ENCODE results near the gene TFF2. TPM values are rescaled to one million over a fixed set of nuclear protein-coding genes. Genes with fewer than 3 reads are reported as not detected.

The TFF2 gene
- total RNA-seq, 1 experiment from 2014 or later = 1.1 TPM

DNA sequence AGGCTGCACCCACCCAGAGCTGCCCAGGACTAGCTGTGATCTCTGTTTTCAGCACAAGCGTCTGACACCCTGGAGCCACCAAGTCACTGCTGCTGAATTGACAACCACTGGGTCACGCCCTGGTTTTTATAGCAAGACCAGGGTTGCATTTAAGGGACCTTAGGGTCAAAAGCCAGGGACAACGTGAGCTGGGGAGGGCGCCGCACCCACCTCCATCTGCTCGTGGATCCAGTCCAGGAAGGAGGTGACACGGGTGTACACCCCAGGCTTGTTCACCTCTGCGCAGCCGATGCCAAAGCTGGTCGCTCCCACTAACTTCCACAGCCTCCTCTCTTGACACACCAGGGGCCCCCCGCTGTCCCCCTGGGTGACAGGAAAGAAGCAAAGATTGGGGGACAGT lies 24.7 kb upstream of the TFF2 start:
- TF ChIP-seq, protein P1, sequence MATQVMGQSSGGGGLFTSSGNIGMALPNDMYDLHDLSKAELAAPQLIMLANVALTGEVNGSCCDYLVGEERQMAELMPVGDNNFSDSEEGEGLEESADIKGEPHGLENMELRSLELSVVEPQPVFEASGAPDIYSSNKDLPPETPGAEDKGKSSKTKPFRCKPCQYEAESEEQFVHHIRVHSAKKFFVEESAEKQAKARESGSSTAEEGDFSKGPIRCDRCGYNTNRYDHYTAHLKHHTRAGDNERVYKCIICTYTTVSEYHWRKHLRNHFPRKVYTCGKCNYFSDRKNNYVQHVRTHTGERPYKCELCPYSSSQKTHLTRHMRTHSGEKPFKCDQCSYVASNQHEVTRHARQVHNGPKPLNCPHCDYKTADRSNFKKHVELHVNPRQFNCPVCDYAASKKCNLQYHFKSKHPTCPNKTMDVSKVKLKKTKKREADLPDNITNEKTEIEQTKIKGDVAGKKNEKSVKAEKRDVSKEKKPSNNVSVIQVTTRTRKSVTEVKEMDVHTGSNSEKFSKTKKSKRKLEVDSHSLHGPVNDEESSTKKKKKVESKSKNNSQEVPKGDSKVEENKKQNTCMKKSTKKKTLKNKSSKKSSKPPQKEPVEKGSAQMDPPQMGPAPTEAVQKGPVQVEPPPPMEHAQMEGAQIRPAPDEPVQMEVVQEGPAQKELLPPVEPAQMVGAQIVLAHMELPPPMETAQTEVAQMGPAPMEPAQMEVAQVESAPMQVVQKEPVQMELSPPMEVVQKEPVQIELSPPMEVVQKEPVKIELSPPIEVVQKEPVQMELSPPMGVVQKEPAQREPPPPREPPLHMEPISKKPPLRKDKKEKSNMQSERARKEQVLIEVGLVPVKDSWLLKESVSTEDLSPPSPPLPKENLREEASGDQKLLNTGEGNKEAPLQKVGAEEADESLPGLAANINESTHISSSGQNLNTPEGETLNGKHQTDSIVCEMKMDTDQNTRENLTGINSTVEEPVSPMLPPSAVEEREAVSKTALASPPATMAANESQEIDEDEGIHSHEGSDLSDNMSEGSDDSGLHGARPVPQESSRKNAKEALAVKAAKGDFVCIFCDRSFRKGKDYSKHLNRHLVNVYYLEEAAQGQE (IDR thresholded peaks at IDR 0.05; ENCODE audit: insufficient read depth in 1 of 2, low read depth in 2 of 2, low read length in 1 of 2) = no peak
- no peak for TF ChIP-seq POLR2AphosphoS5 (IDR thresholded peaks at IDR 0.05; ENCODE audit: low read depth, low read length)
- in situ Hi-C loops (cut with HindIII; ENCODE audit: low pct_unique_long_range_greater_than_20kb, low sequenced_read_pairs) (no loop called here), intact Hi-C loops (cut with micrococcal nuclease; ENCODE audit: unreplicated experiment) (no loop called here)
- H3K4me1 ChIP-seq (ENCODE audit: control insufficient read depth, insufficient read depth, low read length) = no peaks in the 10 kb centered on the region
- ChIA-PET POLR2A (no interaction called here), CTCF (no interaction called here)
- no peak overlapping the region for H3K4me3 ChIP-seq (ENCODE audit: low read depth in 2 of 2, low read length in 2 of 2)
- no peaks in the 10 kb centered on the region for H3K36me3 ChIP-seq (ENCODE audit: control insufficient read depth, insufficient read depth, low read length)
- ATAC-seq (no peak), DNase-seq (ENCODE audit: low read depth, low spot score) (no peak)
- H3K27ac ChIP-seq (ENCODE audit: low read length) = no peak overlapping the region
- no TSS peak for BruUV-seq (replicated peaks)
- no peaks in the 10 kb centered on the region for H3K27me3 ChIP-seq (ENCODE audit: control insufficient read depth, insufficient read depth, low read length)
- H3K9me3 ChIP-seq (ENCODE audit: control insufficient read depth, insufficient read depth, low read depth, low read length) = no peaks in the 10 kb centered on the region

DNA sequence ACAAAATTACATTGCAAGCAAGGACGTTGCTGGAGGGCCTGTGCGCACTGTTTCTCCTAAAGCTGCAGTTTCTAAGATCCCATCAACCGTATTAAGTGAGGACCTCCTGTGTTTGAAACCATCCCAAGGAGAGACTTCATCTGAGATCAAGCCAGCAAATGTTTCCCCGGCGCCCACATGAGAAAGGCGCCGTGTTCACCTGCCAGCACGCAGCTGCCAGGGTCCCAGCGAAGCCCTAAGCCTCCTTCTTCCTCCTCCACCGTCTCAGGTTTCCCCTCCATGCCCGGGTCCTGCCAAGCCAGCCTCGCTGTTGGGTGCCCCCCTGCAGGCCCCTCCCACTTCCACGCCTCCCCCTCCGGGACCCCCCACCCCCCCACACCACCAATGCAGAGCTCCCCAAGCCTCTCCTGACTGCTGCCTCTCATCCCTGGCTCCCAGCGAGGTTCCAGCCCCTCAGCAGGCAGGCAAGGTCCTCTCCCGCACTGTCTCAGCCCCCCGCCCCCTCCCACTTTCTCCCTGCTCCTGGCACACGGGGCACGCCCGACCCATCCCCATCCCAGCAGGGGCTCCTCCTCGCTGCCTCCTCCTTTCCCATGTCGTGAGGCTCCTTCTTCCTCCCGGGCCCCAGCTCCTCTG lies 24.2 kb upstream of the TFF2 start:
- ChIA-PET POLR2A (no interaction called here), CTCF (no interaction called here)
- H3K27me3 ChIP-seq (ENCODE audit: control insufficient read depth, insufficient read depth, low read length) = no peaks in the 10 kb centered on the region
- no peak for TF ChIP-seq SIN3A (IDR thresholded peaks at IDR 0.05; ENCODE audit: borderline replicate concordance, insufficient read depth, low read depth, low read length)
- TF ChIP-seq, protein P1 (IDR thresholded peaks at IDR 0.05; ENCODE audit: insufficient read depth in 1 of 2, low read depth in 2 of 2, low read length in 1 of 2) = no peak
- TF ChIP-seq, protein P2, sequence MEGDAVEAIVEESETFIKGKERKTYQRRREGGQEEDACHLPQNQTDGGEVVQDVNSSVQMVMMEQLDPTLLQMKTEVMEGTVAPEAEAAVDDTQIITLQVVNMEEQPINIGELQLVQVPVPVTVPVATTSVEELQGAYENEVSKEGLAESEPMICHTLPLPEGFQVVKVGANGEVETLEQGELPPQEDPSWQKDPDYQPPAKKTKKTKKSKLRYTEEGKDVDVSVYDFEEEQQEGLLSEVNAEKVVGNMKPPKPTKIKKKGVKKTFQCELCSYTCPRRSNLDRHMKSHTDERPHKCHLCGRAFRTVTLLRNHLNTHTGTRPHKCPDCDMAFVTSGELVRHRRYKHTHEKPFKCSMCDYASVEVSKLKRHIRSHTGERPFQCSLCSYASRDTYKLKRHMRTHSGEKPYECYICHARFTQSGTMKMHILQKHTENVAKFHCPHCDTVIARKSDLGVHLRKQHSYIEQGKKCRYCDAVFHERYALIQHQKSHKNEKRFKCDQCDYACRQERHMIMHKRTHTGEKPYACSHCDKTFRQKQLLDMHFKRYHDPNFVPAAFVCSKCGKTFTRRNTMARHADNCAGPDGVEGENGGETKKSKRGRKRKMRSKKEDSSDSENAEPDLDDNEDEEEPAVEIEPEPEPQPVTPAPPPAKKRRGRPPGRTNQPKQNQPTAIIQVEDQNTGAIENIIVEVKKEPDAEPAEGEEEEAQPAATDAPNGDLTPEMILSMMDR (IDR thresholded peaks at IDR 0.05) = no peak
- TF ChIP-seq POLR2AphosphoS5 (IDR thresholded peaks at IDR 0.05; ENCODE audit: low read depth, low read length) = no peak
- no peak for TF ChIP-seq TCF7L2 (IDR thresholded peaks at IDR 0.05; ENCODE audit: low read depth, low read length)
- DNase-seq (ENCODE audit: low read depth, low spot score) = no peak
- no peaks in the 10 kb centered on the region for H3K9me3 ChIP-seq (ENCODE audit: control insufficient read depth, insufficient read depth, low read depth, low read length)
- H3K36me3 ChIP-seq (ENCODE audit: control insufficient read depth, insufficient read depth, low read length) = no peaks in the 10 kb centered on the region
- ATAC-seq = no peak
- H3K27ac ChIP-seq (ENCODE audit: low read length) = no peak overlapping the region
- H3K4me3 ChIP-seq (ENCODE audit: low read depth in 2 of 2, low read length in 2 of 2) = no peak overlapping the region
- intact Hi-C loops (cut with micrococcal nuclease; ENCODE audit: unreplicated experiment) (no loop called here), in situ Hi-C loops (cut with HindIII; ENCODE audit: low pct_unique_long_range_greater_than_20kb, low sequenced_read_pairs) (no loop called here)
- no peaks in the 10 kb centered on the region for H3K4me1 ChIP-seq (ENCODE audit: control insufficient read depth, insufficient read depth, low read length)
- no TSS peak for BruUV-seq (replicated peaks)

All from Panc1 (cell line).